HUES6 (cell line): ENCODE data around the gene KRT3.

ENCODE experiments used
- H3K27ac ChIP-seq: 2 replicates; pipeline ENCODE4 v1.7.0; 2013; ENCODE audit warnings: low read depth, mild to moderate bottlenecking, low read length, inconsistent platforms
- H3K27me3 ChIP-seq: 2 replicates; pipeline ENCODE4 v1.6.1; 2013; ENCODE audit warnings: low read length; ENCODE audit not compliant: control insufficient read depth, insufficient read depth
- H3K36me3 ChIP-seq: 2 replicates; pipeline ENCODE4 v1.6.1; 2013; ENCODE audit warnings: low read length; ENCODE audit not compliant: control insufficient read depth, insufficient read depth
- H3K4me1 ChIP-seq: 2 replicates; pipeline ENCODE4 v1.6.1; 2013; ENCODE audit warnings: low read length; ENCODE audit not compliant: control insufficient read depth, insufficient read depth
- H3K4me3 ChIP-seq: 2 replicates; pipeline ENCODE4 v1.5.1; 2013; ENCODE audit warnings: low read depth, low read length
- H3K9ac ChIP-seq: one replicate; pipeline ENCODE4 v1.6.1; 2013; ENCODE audit warnings: mild to moderate bottlenecking, low read length
- H3K9me3 ChIP-seq: 2 replicates; pipeline ENCODE4 v1.6.1; 2013; ENCODE audit warnings: low read depth, low read length; ENCODE audit not compliant: control insufficient read depth, insufficient read depth

Gene KRT3

DNA sequence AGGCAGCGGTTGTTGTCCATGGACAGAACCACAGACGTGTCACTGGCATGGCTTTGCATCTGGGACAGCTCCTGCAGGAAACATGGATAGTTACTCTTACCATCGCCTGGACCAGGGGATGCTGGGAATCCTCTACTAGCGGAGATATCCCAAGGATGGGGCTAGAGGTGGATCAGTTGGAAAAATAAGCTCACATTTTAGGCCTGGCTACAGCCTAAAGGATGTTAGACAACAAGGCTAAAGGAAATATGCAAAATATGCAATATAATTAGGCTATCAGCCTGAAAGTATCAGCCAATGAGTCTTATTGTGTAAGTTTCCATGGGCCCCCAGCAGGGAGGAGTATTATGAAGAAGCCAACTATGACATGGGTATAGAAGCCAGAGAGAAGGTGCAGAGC lies 23.7 kb downstream of the KRT3 start:
- Histone ChIP-seq H3K27ac (no peak overlapping the region), H3K9ac (no peak overlapping the region), H3K4me3 (no peak overlapping the region), H3K36me3 (no peaks in the 10 kb centered on the region), H3K27me3 (peaks cover 7% of the 10 kb centered on the region; the same call in 1 of the 2 replicates), H3K9me3 (no peaks in the 10 kb centered on the region), H3K4me1 (no peaks in the 10 kb centered on the region)

DNA sequence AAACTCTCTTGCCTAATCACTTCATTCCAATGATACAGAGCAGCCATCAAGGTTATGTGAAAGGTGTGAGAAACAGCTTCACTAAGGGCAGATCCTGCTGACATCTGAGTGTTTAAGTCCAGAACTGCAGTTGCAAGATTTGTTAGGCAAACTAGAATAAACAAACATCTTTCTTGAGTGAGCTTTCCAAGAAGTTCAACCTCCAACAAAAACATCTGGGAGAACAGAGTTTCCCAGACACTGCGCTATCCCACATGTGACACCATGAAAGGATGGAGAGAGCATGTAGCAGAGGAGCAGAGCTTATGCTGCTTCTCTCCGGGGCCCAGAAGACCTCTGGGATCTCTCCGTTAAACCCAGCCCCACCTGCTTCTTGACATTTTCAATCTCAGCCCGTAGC lies 24.4 kb downstream of the KRT3 start:
- H3K27me3 ChIP-seq: peaks cover 4% of the 10 kb centered on the region; the same call in 1 of the 2 replicates
- no peak overlapping the region for H3K27ac ChIP-seq

DNA sequence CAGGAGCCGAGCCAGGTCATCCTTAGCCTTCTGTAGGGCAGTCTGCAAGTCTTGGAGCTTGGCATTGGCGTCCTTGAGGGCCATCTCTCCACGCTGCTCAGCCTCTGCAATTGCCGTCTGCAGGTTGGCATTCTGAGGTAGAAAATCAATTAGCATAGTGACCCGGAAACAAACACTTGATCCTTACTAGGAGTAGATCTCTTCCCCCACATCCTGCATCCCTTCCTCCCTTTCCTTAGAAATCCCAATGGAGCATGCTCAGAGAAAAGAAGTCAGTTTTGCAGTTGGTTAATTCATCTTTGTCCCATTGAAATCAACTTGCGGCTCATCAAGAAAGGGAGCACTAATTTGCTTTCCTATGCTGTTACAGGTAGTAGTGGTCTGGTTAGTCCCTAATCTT lies 24.8 kb downstream of the KRT3 start:
- peaks cover 4% of the 10 kb centered on the region; the same call in 1 of the 2 replicates for H3K27me3 ChIP-seq
- no peak overlapping the region for H3K4me3 ChIP-seq
- no peak overlapping the region for H3K9ac ChIP-seq
- no peaks in the 10 kb centered on the region for H3K4me1 ChIP-seq
- no peak overlapping the region for H3K27ac ChIP-seq
- no peaks in the 10 kb centered on the region for H3K36me3 ChIP-seq
- H3K9me3 ChIP-seq: no peaks in the 10 kb centered on the region

More for the DNA sequence above, 24.4 kb downstream of the KRT3 start:
- H3K4me3 ChIP-seq: no peak overlapping the region
- no peaks in the 10 kb centered on the region for H3K9me3 ChIP-seq
- H3K4me1 ChIP-seq: no peaks in the 10 kb centered on the region
- no peaks in the 10 kb centered on the region for H3K36me3 ChIP-seq
- no peak overlapping the region for H3K9ac ChIP-seq

DNA sequence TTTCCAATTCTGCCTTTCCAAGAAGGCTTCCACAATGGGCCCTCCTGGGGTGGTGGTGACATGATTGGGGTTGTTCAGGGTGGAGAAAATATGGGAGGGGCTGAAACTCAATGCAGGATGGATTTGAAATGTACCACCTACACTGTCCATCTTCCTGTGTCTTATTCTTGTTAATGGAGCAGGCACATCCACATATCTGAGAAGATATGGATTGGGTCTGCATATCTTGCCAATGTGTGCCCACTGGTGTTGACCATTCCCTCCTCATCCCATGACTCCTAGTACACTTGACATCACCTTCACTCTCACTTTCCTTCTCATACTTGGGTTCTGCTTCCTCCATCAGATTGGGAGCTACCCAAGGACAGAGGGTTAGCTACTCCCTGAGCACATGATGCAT lies 26.0 kb downstream of the KRT3 start:
- H3K27ac ChIP-seq: no peak overlapping the region
- peaks cover 4% of the 10 kb centered on the region; the same call in 1 of the 2 replicates for H3K27me3 ChIP-seq
- no peaks in the 10 kb centered on the region for H3K36me3 ChIP-seq
- no peak overlapping the region for H3K4me3 ChIP-seq
- H3K9ac ChIP-seq: no peak overlapping the region
- H3K4me1 ChIP-seq: no peaks in the 10 kb centered on the region
- no peaks in the 10 kb centered on the region for H3K9me3 ChIP-seq

DNA sequence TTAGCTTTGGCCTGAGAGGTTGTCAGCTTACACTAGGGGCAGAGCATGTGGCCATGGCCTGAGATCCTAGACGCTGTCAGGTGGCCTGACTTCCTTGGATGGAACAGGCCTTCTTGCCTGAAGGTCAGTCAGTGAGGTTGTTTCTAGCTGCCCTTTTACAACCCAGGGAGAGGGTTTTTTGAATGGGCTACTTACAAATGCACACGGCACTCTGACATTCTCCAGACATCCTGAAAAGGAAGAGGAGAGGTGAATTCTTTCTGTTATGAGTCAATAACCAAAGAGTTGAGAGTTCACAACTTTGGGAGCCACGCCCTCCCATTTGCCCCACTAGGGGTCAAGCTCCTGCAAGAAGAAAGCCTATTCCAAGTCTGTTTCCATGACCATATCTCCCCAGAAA lies 26.6 kb downstream of the KRT3 start:
- no peaks in the 10 kb centered on the region for H3K36me3 ChIP-seq
- H3K4me1 ChIP-seq: no peaks in the 10 kb centered on the region
- H3K9ac ChIP-seq: no peak overlapping the region
- no peak overlapping the region for H3K27ac ChIP-seq
- H3K4me3 ChIP-seq: no peak overlapping the region
- peaks cover 4% of the 10 kb centered on the region; the same call in 1 of the 2 replicates for H3K27me3 ChIP-seq
- H3K9me3 ChIP-seq: no peaks in the 10 kb centered on the region

DNA sequence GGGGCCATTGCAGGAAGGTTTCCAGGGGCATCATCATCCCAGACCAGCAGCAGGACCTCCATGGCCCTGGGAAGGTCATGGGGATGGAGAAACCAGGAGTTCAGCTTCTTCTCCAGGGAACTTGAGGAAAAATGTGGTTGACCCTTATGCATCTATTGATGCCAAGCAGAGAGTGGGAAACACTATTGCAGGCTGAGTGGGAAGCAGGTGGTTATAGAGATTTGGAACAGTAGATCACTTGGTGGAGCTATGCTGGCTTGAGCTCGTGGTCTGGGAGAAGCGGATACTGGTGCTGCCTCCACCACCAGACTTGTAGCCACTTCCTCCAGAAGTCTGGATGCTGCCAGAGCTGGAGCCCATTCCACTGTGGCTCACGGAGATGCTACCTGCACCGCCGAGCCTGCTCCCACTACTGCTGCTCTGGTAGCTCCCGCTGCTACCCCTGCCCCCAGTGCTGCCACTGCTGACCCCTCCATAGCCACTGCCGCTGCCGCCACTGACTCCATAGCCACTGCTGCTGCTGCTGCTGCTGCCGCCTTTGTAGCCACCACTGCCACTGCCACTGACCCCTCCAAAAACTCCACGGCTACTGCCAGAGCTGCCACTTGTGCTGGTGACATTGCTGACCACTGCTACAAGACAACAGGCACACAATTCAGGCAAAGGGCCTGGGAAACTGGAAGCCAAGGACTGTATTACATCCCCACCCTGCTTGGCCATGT lies 27.3 kb downstream of the KRT3 start:
- peaks cover 4% of the 10 kb centered on the region; the same call in 1 of the 2 replicates for H3K27me3 ChIP-seq

DNA sequence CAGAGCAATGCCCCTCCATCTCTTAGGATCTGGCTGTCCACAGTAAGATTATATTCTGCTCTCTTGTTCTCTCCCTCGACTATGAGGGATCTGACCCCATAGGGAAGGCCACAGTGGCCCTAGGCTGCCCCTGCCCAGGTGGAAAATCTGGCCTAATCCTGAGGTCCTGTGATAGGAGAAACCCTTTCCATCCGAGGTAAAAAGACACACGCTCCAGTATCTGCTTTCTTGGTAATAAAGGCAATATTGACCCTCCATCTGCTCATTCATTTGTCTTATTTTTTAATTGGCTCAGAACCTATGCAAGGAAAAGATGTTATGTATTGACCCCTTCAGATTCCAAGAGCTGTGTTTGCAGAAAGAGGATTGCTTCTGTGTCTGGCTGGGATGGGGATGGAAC lies 28.5 kb downstream of the KRT3 start:
- no peak overlapping the region for H3K27ac ChIP-seq
- H3K36me3 ChIP-seq: no peaks in the 10 kb centered on the region
- H3K9ac ChIP-seq: no peak overlapping the region
- H3K4me1 ChIP-seq: no peaks in the 10 kb centered on the region
- peaks cover 3% of the 10 kb centered on the region; the same call in 1 of the 2 replicates for H3K9me3 ChIP-seq
- no peak overlapping the region for H3K4me3 ChIP-seq
- peaks cover 4% of the 10 kb centered on the region; the same call in 1 of the 2 replicates for H3K27me3 ChIP-seq

More for the DNA sequence above, 27.3 kb downstream of the KRT3 start:
- Histone ChIP-seq H3K4me1 (no peaks in the 10 kb centered on the region), H3K27ac (no peak overlapping the region), H3K9ac (no peak overlapping the region), H3K4me3 (no peak overlapping the region), H3K36me3 (no peaks in the 10 kb centered on the region), H3K9me3 (peaks cover 2% of the 10 kb centered on the region; the same call in 1 of the 2 replicates)

DNA sequence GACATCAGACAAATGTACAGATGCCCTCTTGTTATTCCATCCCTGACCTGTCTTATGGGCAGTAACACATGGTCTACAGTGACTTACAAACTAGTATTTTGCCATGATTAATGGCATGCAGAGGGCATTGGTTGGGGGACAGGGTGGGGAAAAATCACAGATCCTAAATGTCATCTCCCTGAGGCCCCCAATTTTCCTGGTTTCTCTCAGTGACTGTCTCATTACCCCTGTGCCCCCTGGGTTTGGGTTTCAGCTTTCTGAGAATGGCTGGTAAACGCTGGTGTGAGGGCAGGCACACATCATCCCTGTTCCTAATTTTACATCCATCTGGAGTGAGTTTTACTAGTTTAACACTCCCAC lies 28.9 kb downstream of the KRT3 start:
- Histone ChIP-seq H3K27me3 (peaks cover 4% of the 10 kb centered on the region; the same call in 1 of the 2 replicates), H3K4me3 (no peak overlapping the region), H3K36me3 (no peaks in the 10 kb centered on the region), H3K4me1 (no peaks in the 10 kb centered on the region), H3K9ac (no peak overlapping the region), H3K9me3 (peaks cover 7% of the 10 kb centered on the region), H3K27ac (no peak overlapping the region)

DNA sequence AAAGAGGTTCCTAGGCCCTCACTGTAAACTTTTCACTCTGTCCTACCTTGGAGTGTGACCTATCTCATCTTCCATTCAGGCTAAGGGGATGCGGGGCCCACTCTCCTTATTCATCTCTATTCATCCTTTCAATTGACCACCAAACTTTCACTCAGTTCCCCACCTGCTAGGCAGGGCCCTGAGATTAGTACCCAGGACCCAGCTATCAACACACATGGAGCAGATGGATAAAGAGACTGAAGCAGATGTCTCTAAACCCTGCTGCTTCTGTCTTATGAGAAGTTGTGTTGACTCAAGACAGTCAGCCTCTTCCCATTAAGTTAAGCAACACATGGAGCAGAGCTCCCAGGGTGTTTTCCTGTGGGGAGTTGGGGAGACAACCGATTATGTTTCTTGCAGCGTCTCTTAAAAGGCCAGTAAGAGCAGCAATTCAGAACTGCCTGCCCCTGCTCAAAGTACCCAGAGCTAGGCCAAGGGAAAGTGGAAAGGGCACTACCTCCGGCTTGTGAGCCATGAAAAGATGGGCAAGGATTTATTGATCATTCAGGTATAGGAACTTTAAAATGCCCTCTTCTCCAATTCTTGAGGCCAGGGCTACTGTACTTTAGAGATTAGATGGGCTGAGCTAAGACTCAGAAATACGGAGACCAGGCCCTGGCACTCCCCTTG lies 29.4 kb downstream of the KRT3 start:
- no peaks in the 10 kb centered on the region for H3K4me1 ChIP-seq
- H3K27ac ChIP-seq: no peak overlapping the region

DNA sequence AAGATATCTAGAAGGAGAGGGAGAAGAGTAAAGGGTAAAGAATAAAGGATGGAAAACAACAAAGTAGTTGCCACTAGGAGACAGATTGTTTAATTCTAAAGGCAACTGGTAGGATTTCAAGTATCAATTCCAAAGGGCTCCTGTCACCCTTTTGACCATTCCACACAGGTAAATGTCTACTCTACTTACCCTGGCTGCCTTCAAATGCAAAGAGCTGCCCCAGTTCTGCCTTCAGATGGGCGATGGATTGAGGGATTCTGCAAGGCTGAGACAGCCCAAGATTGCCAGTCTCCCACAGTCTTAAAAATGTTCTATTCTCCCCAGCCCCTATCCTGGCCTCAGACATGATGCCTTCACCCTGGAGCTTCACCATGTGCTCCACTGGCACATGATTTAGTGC lies 30.2 kb downstream of the KRT3 start:
- H3K36me3 ChIP-seq: no peaks in the 10 kb centered on the region
- no peak overlapping the region for H3K27ac ChIP-seq
- H3K4me1 ChIP-seq: no peaks in the 10 kb centered on the region
- peaks cover 11% of the 10 kb centered on the region for H3K9me3 ChIP-seq
- H3K4me3 ChIP-seq: no peak overlapping the region
- no peak overlapping the region for H3K9ac ChIP-seq
- H3K27me3 ChIP-seq: no peaks in the 10 kb centered on the region; the same call in 1 of the 2 replicates

More for the DNA sequence above, 29.4 kb downstream of the KRT3 start:
- Histone ChIP-seq H3K9ac (no peak overlapping the region), H3K9me3 (peaks cover 10% of the 10 kb centered on the region), H3K36me3 (no peaks in the 10 kb centered on the region), H3K27me3 (no peaks in the 10 kb centered on the region; the same call in 1 of the 2 replicates), H3K4me3 (no peak overlapping the region)

DNA sequence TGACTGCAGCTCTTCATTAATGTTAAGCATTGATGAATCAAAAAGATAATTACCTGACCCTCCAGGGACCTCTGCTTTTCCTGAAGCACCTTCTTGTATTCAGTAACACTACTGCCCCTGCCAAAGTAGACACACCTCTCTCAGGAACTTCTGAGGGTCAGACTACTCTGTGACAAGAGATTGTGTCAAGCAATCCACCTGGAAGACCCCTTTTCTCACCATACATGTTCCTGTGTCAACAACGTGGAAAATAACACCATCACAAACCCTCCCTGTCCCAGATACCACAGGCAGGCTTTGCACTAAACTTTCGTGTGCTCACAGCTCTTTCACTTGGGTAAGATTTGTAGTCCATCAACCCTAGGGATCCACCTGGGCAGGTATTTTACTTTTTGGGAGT lies 31.9 kb downstream of the KRT3 start:
- Histone ChIP-seq H3K27me3 (peaks cover 3% of the 10 kb centered on the region; the same call in 1 of the 2 replicates), H3K9me3 (peaks cover 24% of the 10 kb centered on the region), H3K4me1 (no peaks in the 10 kb centered on the region), H3K27ac (no peak overlapping the region), H3K4me3 (no peak overlapping the region), H3K36me3 (no peaks in the 10 kb centered on the region), H3K9ac (no peak overlapping the region)
